Measurements from ENCODE around the gene ILK. TPM values are rescaled to one million over a fixed set of nuclear protein-coding genes. Genes with fewer than 3 reads are reported as not detected.

ILK gene
- total RNA-seq, 2 experiments from 2014 or later: 64.8 to 80.3 TPM

GRCh38 chr11:6578134-6578533 is 25.4 kb upstream of the ILK start:
- Histone ChIP-seq H2AFZ (ENCODE audit: low read length) (no peak overlapping the region), H3K9me2 (ENCODE audit: insufficient read depth, low read length) (no peaks in the 10 kb centered on the region), H3K4me2 (ENCODE audit: low read length) (no peak overlapping the region), H4K20me1 (ENCODE audit: insufficient read depth, low read length) (no peaks in the 10 kb centered on the region), H3K79me2 (ENCODE audit: insufficient read depth, low read depth, low read length) (no peaks in the 10 kb centered on the region), H3K9me3 (ENCODE audit: low read length) (peaks cover 5% of the 10 kb centered on the region; the same call in 1 of the 2 replicates), H3K36me3 (ENCODE audit: insufficient read depth, low read length) (no peaks in the 10 kb centered on the region; the same call in 1 of the 2 replicates), H3K4me3 (ENCODE audit: low read depth, low read length, poor library complexity, severe bottlenecking) (no peak overlapping the region), H3K27ac (ENCODE audit: low read depth, low read length, poor library complexity, severe bottlenecking) (no peak overlapping the region), H3K4me1 (ENCODE audit: insufficient read depth, low read length, poor library complexity, severe bottlenecking) (no peaks in the 10 kb centered on the region)
- ChIA-PET POLR2A (interaction anchor here (0.7 to 1.2 kb wide), 2 partner anchors 9 to 48 kb away, joined by 3 to 9 read pairs; no protein-coding TSS in a partner anchor), CTCF (ENCODE audit: unreplicated experiment) (interaction anchor here (0.6 kb wide), 1 partner anchor 93 kb away, joined by 3 read pairs; no protein-coding TSS in a partner anchor)
- intact Hi-C loops (cut with micrococcal nuclease; ENCODE audit: unreplicated experiment): no loop called here
- BruUV-seq (replicated peaks): no TSS peak
- no peak for DNase-seq (ENCODE audit: low spot score)
- no peak for TF ChIP-seq CTCF (conservative IDR thresholded peaks at IDR 0.05; ENCODE audit: low read length)
- TF ChIP-seq EZH2phosphoT487 (IDR thresholded peaks at IDR 0.05; ENCODE audit: borderline replicate concordance, low read depth, low read length): no peak

GRCh38 chr11:6579681-6580080 is 23.9 kb upstream of the ILK start:
- intact Hi-C loops (cut with micrococcal nuclease; ENCODE audit: unreplicated experiment): no loop called here
- no peak for TF ChIP-seq CTCF (conservative IDR thresholded peaks at IDR 0.05; ENCODE audit: low read length)
- no peak for TF ChIP-seq EZH2phosphoT487 (IDR thresholded peaks at IDR 0.05; ENCODE audit: borderline replicate concordance, low read depth, low read length)
- H3K9me2 ChIP-seq (ENCODE audit: insufficient read depth, low read length): no peaks in the 10 kb centered on the region
- ChIA-PET POLR2A (interaction anchor here (0.6 kb wide), 1 partner anchor 38 kb away, joined by 3 read pairs; no protein-coding TSS in a partner anchor), CTCF (ENCODE audit: unreplicated experiment) (no interaction called here)
- no peak overlapping the region for H3K4me3 ChIP-seq (ENCODE audit: low read depth, low read length, poor library complexity, severe bottlenecking)
- H4K20me1 ChIP-seq (ENCODE audit: insufficient read depth, low read length): no peaks in the 10 kb centered on the region
- peaks cover 20% of the 10 kb centered on the region; the same call in 1 of the 2 replicates for H3K9me3 ChIP-seq (ENCODE audit: low read length)
- H3K79me2 ChIP-seq (ENCODE audit: insufficient read depth, low read depth, low read length): no peaks in the 10 kb centered on the region
- no peak for DNase-seq (ENCODE audit: low spot score)
- H2AFZ ChIP-seq (ENCODE audit: low read length): no peak overlapping the region
- no TSS peak for BruUV-seq (replicated peaks)
- no peak overlapping the region for H3K4me2 ChIP-seq (ENCODE audit: low read length)
- no peaks in the 10 kb centered on the region; the same call in 1 of the 2 replicates for H3K36me3 ChIP-seq (ENCODE audit: insufficient read depth, low read length)
- H3K4me1 ChIP-seq (ENCODE audit: insufficient read depth, low read length, poor library complexity, severe bottlenecking): no peaks in the 10 kb centered on the region
- no peak overlapping the region for H3K27ac ChIP-seq (ENCODE audit: low read depth, low read length, poor library complexity, severe bottlenecking)

- TF ChIP-seq CTCF (conservative IDR thresholded peaks at IDR 0.05; ENCODE audit: low read length): no peak
- no peak for TF ChIP-seq EZH2phosphoT487 (IDR thresholded peaks at IDR 0.05; ENCODE audit: borderline replicate concordance, low read depth, low read length)
- H3K36me3 ChIP-seq (ENCODE audit: insufficient read depth, low read length): no peaks in the 10 kb centered on the region; the same call in 1 of the 2 replicates
- no peaks in the 10 kb centered on the region for H3K4me1 ChIP-seq (ENCODE audit: insufficient read depth, low read length, poor library complexity, severe bottlenecking)
- no peaks in the 10 kb centered on the region for H3K9me2 ChIP-seq (ENCODE audit: insufficient read depth, low read length)
- no peak for DNase-seq (ENCODE audit: low spot score)
- no peak overlapping the region for H2AFZ ChIP-seq (ENCODE audit: low read length)
- H3K79me2 ChIP-seq (ENCODE audit: insufficient read depth, low read depth, low read length): no peaks in the 10 kb centered on the region
- peaks cover 23% of the 10 kb centered on the region; the same call in 1 of the 2 replicates for H3K9me3 ChIP-seq (ENCODE audit: low read length)
- no peak overlapping the region for H3K27ac ChIP-seq (ENCODE audit: low read depth, low read length, poor library complexity, severe bottlenecking)
- H4K20me1 ChIP-seq (ENCODE audit: insufficient read depth, low read length): no peaks in the 10 kb centered on the region
- no peak overlapping the region for H3K4me3 ChIP-seq (ENCODE audit: low read depth, low read length, poor library complexity, severe bottlenecking)
- ChIA-PET POLR2A (no interaction called here), CTCF (ENCODE audit: unreplicated experiment) (no interaction called here)
- intact Hi-C loops (cut with micrococcal nuclease; ENCODE audit: unreplicated experiment): no loop called here
- no peak overlapping the region for H3K4me2 ChIP-seq (ENCODE audit: low read length)
- BruUV-seq (replicated peaks): no TSS peak
Measured at GRCh38 chr11:6583584-6583983, 20.0 kb upstream of the ILK start.
